Mesodermal cell (in vitro differentiated cells): ENCODE measurements around the gene C1orf94. TPM values are rescaled to one million over a fixed set of nuclear protein-coding genes. Genes with fewer than 3 reads are reported as not detected.

Experiments
- H3K27ac ChIP-seq: 2 replicates; pipeline ENCODE4 v1.7.0; 2013; ENCODE audit warnings: mild to moderate bottlenecking, low read depth, low read length, moderate library complexity; ENCODE audit not compliant: severe bottlenecking
- H3K36me3 ChIP-seq: 2 replicates; pipeline ENCODE4 v1.7.1; 2013; ENCODE audit warnings: mild to moderate bottlenecking, low read length, moderate library complexity; ENCODE audit not compliant: control insufficient read depth, insufficient read depth
- H3K4me1 ChIP-seq: one replicate; pipeline ENCODE4 v1.7.1; 2013; ENCODE audit warnings: mild to moderate bottlenecking, low read length; ENCODE audit not compliant: insufficient read depth, control insufficient read depth, poor library complexity, severe bottlenecking
- H3K4me3 ChIP-seq: 2 replicates; pipeline ENCODE4 v1.7.0; 2013; ENCODE audit warnings: low read length, control low read depth, mild to moderate bottlenecking; ENCODE audit not compliant: insufficient read depth, poor library complexity, severe bottlenecking; ENCODE audit errors: extremely low read depth
- H3K9me3 ChIP-seq: 2 replicates; pipeline ENCODE4 v1.7.1; 2013; ENCODE audit warnings: mild to moderate bottlenecking, low read length, moderate library complexity; ENCODE audit not compliant: control insufficient read depth
- WGBS, 2 experiments: methylation state at CpG; one replicate each; pipeline ENCODE4 v1.1.5; 2013; ENCODE audit warnings: missing lambda C conversion rate in 2 of 2; ENCODE audit not compliant: insufficient coverage in 2 of 2; 5-methylcytosine and 5-hydroxymethylcytosine counted together
- polyA plus RNA-seq, 2 experiments: library from polyadenylated mRNA; stranded (reverse); fragments of 50-300 nt; gene quantifications; one replicate each; pipeline ENCODE4 v1.2.3, GENCODE V29; 2013

Gene C1orf94, protein sequence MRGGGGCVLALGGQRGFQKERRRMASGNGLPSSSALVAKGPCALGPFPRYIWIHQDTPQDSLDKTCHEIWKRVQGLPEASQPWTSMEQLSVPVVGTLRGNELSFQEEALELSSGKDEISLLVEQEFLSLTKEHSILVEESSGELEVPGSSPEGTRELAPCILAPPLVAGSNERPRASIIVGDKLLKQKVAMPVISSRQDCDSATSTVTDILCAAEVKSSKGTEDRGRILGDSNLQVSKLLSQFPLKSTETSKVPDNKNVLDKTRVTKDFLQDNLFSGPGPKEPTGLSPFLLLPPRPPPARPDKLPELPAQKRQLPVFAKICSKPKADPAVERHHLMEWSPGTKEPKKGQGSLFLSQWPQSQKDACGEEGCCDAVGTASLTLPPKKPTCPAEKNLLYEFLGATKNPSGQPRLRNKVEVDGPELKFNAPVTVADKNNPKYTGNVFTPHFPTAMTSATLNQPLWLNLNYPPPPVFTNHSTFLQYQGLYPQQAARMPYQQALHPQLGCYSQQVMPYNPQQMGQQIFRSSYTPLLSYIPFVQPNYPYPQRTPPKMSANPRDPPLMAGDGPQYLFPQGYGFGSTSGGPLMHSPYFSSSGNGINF
- polyA plus RNA-seq (2013, experiment 1 of 2): 0.55 TPM
- polyA plus RNA-seq (2013, experiment 2 of 2): 0.30 TPM

DNA sequence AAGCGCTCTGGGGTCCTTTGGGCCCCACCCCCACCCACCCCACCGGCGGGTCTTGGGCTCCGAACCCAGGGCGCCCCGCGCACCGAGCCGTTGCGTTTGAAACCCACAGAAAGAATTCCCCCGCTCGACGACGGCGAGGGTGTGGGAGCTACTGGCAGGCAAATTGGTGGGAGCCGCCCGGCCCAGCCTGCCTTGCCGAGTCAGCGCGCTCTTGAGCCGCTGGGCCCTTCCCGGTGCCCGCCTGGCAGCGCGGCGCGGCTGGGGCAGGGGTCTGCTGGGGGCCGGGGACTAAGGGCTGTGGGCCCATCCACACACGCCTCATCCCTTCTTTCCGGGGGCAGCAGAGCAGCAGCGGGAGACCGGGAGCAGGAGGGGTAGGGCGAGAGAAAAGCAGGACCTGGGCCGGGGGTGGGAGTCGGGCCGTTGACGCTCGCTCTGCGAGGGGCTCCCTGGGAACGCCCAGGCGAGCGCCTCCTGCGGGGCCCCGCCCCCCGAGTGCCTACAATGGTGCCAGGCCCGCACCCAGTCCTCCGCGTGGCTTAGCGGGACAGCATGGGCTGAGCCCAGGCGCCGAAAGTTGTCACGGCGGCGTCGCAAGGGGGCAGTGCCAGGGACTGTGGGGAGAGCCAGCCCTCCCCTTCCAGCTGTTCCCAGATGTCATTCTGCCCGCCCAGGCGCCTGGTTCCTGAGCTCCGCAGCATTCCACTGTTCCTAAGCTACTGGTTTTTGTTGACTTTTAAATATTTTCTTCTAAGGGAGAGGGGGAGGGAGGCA lies at the start of gene C1orf94:
Gene C1orf94 (plus strand): TSS at position 78 of the 774 bp plus-strand sequence. CDS start 883 bp downstream, outside the sequence.
- Histone ChIP-seq H3K27ac (no peak within 1 kb of the TSS), H3K36me3 (no peaks in the 10 kb centered on the region), H3K9me3 (no peaks in the 10 kb centered on the region), H3K4me1 (no peaks in the 10 kb centered on the region), H3K4me3 (no peak within 1 kb of the TSS)
- WGBS, 2 experiments: 79 to 86% methylated on average over 33 to 41 of the region's 58 CpGs

DNA sequence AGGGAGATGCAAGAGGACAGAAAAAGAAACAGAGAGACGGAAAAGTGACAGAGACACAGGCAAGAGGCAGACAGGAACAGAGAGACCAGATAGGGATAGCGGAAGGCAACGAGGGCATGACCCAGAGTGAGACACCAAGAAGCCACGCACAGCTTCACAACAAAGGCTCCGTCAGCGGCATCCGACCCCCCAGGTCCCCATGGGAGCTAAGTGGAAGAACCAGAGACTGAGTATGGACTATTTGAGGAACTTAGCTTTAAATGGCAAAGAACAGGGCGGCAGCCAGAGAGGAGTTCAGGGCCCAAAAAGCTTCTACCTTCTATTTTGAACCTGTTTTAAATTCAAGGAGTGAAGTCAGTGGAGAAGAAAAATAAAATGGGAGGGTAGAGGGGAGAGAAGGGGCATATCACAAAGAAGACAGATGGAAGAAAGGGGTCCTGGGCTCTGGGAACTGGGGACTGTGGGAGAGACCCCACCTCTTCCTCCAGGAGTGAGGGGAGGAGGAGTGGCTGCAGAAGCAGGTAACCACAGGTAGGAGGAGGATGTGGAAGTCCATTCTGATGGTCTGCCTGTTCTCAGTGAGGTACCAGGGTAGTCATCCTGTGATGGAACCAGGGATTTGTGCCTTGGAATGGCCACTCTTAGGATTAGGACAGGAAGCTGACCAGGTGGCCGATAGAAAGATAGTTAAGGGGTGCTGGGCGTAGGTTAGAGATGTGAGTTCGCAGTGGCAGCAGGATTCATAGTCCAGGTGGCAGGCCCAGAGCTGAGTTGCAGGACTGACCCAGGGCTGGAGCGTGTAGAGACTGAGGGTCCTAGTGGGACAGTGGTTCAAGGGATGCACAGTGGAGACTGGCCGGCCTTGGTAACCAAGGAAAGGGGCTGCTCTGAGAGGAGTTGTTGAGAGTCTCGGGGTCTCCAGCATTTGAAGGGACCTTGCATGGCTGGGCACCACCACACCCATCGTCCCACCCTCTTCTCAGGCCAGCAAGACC lies 49.4 kb upstream of the C1orf94 start:
- H3K9me3 ChIP-seq: no peaks in the 10 kb centered on the region
- H3K4me1 ChIP-seq: no peaks in the 10 kb centered on the region
- no peak overlapping the region for H3K27ac ChIP-seq
- no peak overlapping the region for H3K4me3 ChIP-seq
- no peaks in the 10 kb centered on the region for H3K36me3 ChIP-seq
- 91 to 94% methylated on average over 10 to 13 of the region's 15 CpGs for WGBS, 2 experiments

DNA sequence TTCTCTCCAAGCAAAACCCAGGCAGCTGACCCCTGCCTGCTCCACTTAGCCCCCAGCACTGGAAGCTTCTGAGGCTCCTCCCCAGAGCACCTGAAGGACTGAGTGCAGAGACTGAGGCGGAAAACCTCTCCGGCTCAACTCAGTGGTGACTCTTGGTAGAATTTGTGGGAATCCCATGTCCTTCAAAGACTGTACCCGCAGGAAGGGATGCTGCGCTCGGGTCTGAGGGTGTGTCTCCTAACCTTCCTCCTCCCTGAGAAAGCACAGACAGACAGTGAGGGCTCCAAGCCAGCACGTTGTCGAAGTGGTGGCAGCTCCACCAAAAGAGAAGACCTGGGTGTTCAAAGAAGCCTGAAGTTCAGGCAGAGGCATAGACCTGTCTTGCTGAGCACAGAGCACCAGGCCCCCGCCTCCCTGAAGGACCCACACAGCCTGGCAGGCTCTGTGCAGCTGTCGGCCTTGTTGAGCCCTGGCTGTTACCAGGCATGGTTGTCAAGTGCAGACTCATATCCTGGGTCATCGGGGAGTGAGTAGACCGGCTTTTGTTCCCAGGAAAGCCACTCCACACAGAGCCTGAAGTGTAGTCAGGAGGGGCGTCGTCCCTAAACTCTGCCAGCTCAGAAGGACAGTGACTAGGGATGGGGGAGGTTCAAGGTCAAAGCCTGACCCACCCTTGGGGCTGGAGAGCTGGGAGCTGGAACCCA lies 48.4 kb upstream of the C1orf94 start:
- H3K36me3 ChIP-seq: no peaks in the 10 kb centered on the region
- 85 to 97% methylated on average over 10 to 12 of the region's 13 CpGs for WGBS, 2 experiments
- H3K27ac ChIP-seq: no peak overlapping the region
- no peaks in the 10 kb centered on the region for H3K9me3 ChIP-seq
- H3K4me1 ChIP-seq: no peaks in the 10 kb centered on the region
- no peak overlapping the region for H3K4me3 ChIP-seq

DNA sequence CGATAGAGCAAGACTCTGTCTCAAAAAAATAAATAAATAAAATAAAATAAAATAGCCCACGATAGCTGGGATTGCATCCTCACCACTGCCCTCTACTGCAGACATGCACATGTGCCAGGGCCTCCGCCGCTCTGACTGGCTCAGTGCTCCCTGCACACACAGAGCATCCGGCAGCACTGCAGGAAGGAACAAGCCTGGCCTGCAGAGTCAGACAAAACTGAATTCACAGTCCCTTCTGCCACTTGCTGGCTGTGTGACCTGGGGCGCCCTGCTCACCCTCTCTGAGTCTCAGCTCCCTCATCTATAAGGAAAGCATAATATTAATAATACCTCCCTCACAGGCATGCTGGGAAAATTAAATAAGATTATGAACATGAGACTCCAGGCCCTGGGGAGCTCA lies 47.1 kb upstream of the C1orf94 start:
- Histone ChIP-seq H3K4me3 (no peak overlapping the region), H3K4me1 (no peaks in the 10 kb centered on the region), H3K9me3 (no peaks in the 10 kb centered on the region), H3K36me3 (no peaks in the 10 kb centered on the region), H3K27ac (no peak overlapping the region)
- 100% methylated on average over 2 of the region's 6 CpGs for WGBS, 2 experiments

DNA sequence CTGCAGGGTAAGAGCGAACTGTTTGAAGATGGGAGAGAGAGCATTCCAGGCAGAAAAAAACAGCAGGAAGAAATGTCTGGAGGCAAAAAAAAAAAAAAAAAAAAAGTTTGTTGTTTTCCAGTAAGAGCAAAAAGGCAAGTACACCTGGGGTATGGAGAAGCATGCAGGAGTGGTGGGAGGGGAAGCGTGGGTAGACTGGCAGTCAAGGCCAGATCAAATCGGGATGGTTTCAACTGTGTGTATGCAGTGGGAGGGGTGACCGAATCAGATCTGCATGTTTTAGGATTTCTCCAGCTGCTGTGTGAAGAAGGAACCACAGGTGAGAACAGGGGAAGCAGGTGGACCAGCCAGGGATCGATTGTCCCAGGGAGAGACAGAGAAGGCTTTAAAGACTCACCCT lies 46.4 kb upstream of the C1orf94 start:
- Histone ChIP-seq H3K4me1 (no peaks in the 10 kb centered on the region), H3K9me3 (no peaks in the 10 kb centered on the region), H3K4me3 (no peak overlapping the region), H3K36me3 (no peaks in the 10 kb centered on the region), H3K27ac (no peak overlapping the region)
- 91 to 93% methylated on average over 5 of the region's 5 CpGs for WGBS, 2 experiments

DNA sequence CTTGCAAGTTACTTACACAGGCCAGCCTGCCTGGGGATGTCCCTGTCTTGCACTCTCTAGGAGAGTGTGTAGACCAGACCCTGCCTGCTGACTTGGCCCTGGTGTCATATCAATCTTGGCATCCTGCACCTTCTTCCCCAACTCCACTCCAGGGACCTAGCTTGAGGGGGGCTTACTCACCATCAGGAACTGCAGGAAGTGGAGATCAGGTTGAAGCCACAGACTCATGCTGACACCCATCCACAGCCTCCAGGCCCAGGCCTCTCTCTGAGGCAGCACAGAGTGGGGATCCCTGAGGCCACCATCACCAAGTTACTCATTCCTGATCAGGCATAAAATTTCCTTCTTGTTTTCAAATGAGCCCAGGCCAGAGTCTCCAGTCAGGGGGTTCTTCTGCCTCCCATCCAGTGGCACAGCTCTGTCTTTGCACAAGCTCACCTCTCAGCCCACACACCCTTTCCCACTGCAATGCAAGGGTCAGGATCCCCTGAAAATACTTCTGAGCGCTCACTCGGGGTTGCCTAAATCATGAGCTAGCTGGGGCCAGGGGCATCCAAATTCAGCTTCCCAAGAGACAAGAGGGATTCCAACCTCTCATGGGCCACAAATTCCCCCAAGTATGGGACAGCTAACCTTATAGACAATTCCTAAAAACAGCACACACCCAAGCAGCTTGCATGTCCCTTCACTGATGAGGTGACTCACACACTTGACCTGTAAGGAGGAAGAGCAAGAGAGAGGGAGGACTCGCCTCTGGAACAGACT lies 45.1 kb upstream of the C1orf94 start:
- WGBS, 2 experiments: 94% methylated on average over 2 of the region's 3 CpGs; no CpG with 5 or more reads in 1 of the 2 experiments
- no peak overlapping the region for H3K27ac ChIP-seq
- no peak overlapping the region for H3K4me3 ChIP-seq
- H3K36me3 ChIP-seq: no peaks in the 10 kb centered on the region
- H3K4me1 ChIP-seq: no peaks in the 10 kb centered on the region
- H3K9me3 ChIP-seq: no peaks in the 10 kb centered on the region

DNA sequence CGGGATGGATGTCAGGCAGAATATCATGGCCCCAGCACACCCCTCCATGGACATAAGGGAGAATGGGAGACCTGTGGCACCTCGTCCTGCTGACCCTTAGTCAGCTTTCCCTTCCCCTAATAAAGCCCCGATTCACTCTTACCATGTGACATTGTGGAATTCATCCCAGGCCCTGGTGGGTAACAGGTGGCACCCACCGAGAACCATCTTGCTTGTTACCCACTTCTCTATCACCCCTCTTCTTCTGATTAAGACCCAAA lies 44.6 kb upstream of the C1orf94 start:
- H3K36me3 ChIP-seq: no peaks in the 10 kb centered on the region
- H3K4me1 ChIP-seq: no peaks in the 10 kb centered on the region
- no peak overlapping the region for H3K27ac ChIP-seq
- H3K4me3 ChIP-seq: no peak overlapping the region
- H3K9me3 ChIP-seq: no peaks in the 10 kb centered on the region
- WGBS, 2 experiments: 83 to 90% methylated on average over 1 to 2 of the region's 4 CpGs

DNA sequence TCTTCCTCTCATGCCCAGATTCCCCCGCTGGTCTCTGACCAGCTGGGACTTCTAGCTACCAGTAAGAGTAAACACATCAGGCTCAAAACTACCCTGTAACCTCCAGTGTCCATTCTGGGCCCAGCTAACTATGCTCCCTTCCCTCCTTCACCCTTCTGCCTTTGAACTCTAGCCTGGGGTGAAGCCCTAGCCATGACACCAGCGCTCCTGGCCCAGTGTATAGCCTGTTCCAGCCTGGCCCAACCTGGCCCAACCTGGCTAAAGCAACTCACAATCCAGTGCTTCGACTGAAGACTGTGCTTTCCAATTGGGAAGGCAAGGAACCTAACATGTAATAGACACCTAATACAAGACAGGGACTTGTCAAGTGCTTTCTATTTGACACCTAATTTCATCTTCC lies 39.3 kb upstream of the C1orf94 start:
- Histone ChIP-seq H3K27ac (no peak overlapping the region), H3K36me3 (no peaks in the 10 kb centered on the region), H3K4me3 (no peak overlapping the region), H3K9me3 (no peaks in the 10 kb centered on the region), H3K4me1 (no peaks in the 10 kb centered on the region)
- WGBS, 2 experiments: 92 to 95% methylated on average over 2 to 3 of the region's 3 CpGs

DNA sequence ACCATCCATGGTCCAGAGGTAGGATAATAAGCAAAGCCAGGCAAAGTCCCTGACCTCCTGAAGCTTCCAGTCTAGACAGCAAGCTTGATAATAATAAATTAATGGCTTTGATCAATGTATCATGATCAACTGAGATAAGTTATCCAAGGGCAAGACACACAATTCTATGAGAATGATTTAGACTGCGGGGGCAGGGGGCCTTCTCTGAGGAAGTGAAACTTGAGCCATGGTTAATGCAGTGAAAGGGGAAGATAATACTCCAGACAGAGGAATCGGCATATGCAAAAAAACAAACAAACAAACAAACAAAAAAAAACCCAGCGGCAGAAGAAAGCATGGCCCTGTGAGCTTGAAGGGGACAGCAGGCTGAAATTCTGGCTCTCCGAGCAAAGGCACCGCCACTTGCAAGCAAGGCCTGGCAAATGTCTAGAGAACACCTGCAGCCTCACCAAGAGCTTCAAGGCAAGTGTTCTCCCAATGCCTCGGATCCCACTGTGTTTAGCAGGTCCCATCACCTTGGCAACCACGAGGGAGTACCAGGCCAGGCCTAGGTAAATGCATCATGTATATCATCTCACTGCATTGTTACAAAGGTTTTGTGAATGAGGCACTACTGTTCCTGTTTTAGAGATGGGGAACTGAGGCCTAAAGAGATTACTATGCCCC lies 36.6 kb upstream of the C1orf94 start:
- no peak overlapping the region for H3K4me3 ChIP-seq
- no peaks in the 10 kb centered on the region for H3K4me1 ChIP-seq
- no peaks in the 10 kb centered on the region for H3K9me3 ChIP-seq
- WGBS, 2 experiments: 68 to 96% methylated on average over 3 to 5 of the region's 7 CpGs
- no peak overlapping the region for H3K27ac ChIP-seq
- no peaks in the 10 kb centered on the region for H3K36me3 ChIP-seq
